ENCODE measurements around the gene CHN2.

GRCh38 chr7:29277436-29278215, 83.1 kb downstream of the CHN2 start:
- TF ChIP-seq POLR2A (IDR thresholded peaks at IDR 0.05) (no peak), CTCF (IDR thresholded peaks at IDR 0.05) (no peak), EP300 (IDR thresholded peaks at IDR 0.05; ENCODE audit: low read depth) (no peak), POLR2AphosphoS5 (IDR thresholded peaks at IDR 0.05) (no peak)

Data from transverse colon (tissue), 4 donors.